ENCODE measurements around the gene IPCEF1.

IPCEF1 gene

DNA sequence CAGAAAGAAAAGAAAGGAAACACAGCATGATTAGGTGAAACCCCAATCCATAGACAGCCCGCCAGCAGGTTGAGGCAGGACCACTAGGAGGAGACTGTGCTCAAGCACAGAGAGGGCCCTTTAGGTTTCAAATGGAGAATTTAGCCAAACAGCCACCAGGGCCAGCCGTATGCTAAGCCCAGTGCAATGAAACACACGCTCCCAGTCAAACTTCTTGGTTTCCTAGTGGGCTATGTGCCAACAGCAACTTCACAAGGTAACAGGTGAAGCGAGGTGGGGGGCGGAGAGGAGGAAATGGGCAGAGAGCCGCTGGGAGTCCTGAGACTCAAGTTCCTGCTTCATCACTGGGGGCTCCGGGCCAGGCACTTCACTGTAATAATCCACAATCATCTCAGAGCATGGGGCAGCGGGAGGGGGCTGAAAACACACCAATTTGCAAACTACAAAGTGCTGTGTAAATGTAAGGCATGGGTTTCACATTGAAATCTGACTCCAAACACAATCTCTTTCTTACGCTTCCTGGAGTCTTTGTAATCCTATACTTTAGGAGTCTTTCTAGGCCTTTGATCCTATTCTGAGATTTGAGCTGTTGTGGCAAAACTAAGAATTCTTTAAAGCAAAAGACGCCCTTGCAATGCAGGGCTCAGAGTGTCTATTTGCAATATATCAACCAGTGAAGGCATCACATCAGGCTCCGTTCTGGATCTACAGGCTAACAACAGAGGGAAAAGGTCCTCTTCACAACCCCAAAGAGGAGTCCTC, 200.3 kb downstream of the IPCEF1 start:
- ATAC-seq: peak; percentile 98
- TF ChIP-seq ZNF565 (CRISPR knock-in tag; conservative IDR thresholded peaks at IDR 0.05; ENCODE audit: low read depth): no peak
- no peak for TF ChIP-seq ZFP3 (CRISPR knock-in tag; IDR thresholded peaks at IDR 0.05)
- TF ChIP-seq, protein P1, sequence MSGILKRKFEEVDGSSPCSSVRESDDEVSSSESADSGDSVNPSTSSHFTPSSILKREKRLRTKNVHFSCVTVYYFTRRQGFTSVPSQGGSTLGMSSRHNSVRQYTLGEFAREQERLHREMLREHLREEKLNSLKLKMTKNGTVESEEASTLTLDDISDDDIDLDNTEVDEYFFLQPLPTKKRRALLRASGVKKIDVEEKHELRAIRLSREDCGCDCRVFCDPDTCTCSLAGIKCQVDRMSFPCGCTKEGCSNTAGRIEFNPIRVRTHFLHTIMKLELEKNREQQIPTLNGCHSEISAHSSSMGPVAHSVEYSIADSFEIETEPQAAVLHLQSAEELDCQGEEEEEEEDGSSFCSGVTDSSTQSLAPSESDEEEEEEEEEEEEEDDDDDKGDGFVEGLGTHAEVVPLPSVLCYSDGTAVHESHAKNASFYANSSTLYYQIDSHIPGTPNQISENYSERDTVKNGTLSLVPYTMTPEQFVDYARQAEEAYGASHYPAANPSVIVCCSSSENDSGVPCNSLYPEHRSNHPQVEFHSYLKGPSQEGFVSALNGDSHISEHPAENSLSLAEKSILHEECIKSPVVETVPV (CRISPR knock-in tag; IDR thresholded peaks at IDR 0.05): no peak
- TF ChIP-seq ZFP30 (CRISPR knock-in tag; IDR thresholded peaks at IDR 0.05): no peak
- TF ChIP-seq ZNF70 (CRISPR knock-in tag; IDR thresholded peaks at IDR 0.05): no peak
- TF ChIP-seq ARNTL (CRISPR knock-in tag; IDR thresholded peaks at IDR 0.05; ENCODE audit: borderline replicate concordance, low read depth): no peak
- no peak for TF ChIP-seq TOX (CRISPR knock-in tag; IDR thresholded peaks at IDR 0.05; ENCODE audit: borderline replicate concordance)
- TF ChIP-seq TCF4 (CRISPR knock-in tag; IDR thresholded peaks at IDR 0.05; ENCODE audit: borderline replicate concordance): no peak
- TF ChIP-seq, protein P2, sequence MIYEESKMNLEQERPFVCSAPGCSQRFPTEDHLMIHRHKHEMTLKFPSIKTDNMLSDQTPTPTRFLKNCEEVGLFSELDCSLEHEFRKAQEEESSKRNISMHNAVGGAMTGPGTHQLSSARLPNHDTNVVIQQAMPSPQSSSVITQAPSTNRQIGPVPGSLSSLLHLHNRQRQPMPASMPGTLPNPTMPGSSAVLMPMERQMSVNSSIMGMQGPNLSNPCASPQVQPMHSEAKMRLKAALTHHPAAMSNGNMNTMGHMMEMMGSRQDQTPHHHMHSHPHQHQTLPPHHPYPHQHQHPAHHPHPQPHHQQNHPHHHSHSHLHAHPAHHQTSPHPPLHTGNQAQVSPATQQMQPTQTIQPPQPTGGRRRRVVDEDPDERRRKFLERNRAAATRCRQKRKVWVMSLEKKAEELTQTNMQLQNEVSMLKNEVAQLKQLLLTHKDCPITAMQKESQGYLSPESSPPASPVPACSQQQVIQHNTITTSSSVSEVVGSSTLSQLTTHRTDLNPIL (CRISPR knock-in tag; IDR thresholded peaks at IDR 0.05; ENCODE audit: low read depth): no peak
- TF ChIP-seq ZNF8 (CRISPR knock-in tag; IDR thresholded peaks at IDR 0.05): no peak
- TF ChIP-seq ZC3H10 (CRISPR knock-in tag; IDR thresholded peaks at IDR 0.05): no peak
- TF ChIP-seq OSR1 (CRISPR knock-in tag; IDR thresholded peaks at IDR 0.05): no peak
- TF ChIP-seq, protein P3, sequence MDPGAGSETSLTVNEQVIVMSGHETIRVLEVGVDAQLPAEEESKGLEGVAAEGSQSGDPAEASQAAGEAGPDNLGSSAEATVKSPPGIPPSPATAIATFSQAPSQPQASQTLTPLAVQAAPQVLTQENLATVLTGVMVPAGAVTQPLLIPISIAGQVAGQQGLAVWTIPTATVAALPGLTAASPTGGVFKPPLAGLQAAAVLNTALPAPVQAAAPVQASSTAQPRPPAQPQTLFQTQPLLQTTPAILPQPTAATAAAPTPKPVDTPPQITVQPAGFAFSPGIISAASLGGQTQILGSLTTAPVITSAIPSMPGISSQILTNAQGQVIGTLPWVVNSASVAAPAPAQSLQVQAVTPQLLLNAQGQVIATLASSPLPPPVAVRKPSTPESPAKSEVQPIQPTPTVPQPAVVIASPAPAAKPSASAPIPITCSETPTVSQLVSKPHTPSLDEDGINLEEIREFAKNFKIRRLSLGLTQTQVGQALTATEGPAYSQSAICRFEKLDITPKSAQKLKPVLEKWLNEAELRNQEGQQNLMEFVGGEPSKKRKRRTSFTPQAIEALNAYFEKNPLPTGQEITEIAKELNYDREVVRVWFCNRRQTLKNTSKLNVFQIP (CRISPR knock-in tag; IDR thresholded peaks at IDR 0.05; ENCODE audit: borderline replicate concordance, low read depth): no peak
- TF ChIP-seq CSDC2 (CRISPR knock-in tag; IDR thresholded peaks at IDR 0.05): no peak
- TF ChIP-seq BACH2 (CRISPR knock-in tag; IDR thresholded peaks at IDR 0.05; ENCODE audit: borderline replicate concordance): no peak
- TF ChIP-seq, protein P4, sequence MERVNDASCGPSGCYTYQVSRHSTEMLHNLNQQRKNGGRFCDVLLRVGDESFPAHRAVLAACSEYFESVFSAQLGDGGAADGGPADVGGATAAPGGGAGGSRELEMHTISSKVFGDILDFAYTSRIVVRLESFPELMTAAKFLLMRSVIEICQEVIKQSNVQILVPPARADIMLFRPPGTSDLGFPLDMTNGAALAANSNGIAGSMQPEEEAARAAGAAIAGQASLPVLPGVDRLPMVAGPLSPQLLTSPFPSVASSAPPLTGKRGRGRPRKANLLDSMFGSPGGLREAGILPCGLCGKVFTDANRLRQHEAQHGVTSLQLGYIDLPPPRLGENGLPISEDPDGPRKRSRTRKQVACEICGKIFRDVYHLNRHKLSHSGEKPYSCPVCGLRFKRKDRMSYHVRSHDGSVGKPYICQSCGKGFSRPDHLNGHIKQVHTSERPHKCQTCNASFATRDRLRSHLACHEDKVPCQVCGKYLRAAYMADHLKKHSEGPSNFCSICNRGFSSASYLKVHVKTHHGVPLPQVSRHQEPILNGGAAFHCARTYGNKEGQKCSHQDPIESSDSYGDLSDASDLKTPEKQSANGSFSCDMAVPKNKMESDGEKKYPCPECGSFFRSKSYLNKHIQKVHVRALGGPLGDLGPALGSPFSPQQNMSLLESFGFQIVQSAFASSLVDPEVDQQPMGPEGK (CRISPR knock-in tag; IDR thresholded peaks at IDR 0.05; ENCODE audit: borderline replicate concordance): no peak
- no peak for TF ChIP-seq ESRRG (CRISPR knock-in tag; IDR thresholded peaks at IDR 0.05)
- no peak for TF ChIP-seq SNAI2 (CRISPR knock-in tag; IDR thresholded peaks at IDR 0.05)

DNA sequence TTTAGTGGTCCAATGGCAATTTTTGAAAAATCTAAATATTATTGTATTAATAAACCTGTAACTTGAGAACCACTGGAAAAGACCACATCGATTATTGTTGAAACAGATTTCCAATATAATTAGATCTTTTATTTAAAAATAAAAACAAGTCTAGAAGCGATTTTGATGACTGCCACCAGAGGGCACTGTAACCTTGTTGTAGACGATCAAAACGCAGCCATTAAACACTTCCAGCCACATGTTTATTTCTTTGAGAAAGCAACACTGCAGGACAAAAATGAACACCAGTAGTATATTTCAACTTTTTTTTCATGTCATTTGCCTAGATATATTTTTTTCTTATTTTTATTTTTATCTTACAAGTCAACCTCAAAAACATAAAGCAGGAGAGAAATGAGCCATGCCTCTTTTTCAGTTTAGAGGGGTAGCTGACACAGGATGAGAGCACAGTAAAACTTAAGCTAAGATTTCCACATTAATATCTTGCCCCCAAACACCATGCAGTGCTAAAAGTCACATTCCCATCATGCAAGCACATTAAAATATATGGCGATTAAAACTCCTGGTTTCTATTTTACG, 202.1 kb downstream of the IPCEF1 start:
- TF ChIP-seq ZFP3 (CRISPR knock-in tag; IDR thresholded peaks at IDR 0.05): no peak
- TF ChIP-seq, protein P2 (CRISPR knock-in tag; IDR thresholded peaks at IDR 0.05; ENCODE audit: low read depth): no peak
- no peak for TF ChIP-seq RARB (CRISPR knock-in tag; IDR thresholded peaks at IDR 0.05)
- no peak for TF ChIP-seq ZFP30 (CRISPR knock-in tag; IDR thresholded peaks at IDR 0.05)
- TF ChIP-seq ZNF70 (CRISPR knock-in tag; IDR thresholded peaks at IDR 0.05): no peak
- TF ChIP-seq ARNTL (CRISPR knock-in tag; IDR thresholded peaks at IDR 0.05; ENCODE audit: borderline replicate concordance, low read depth): no peak
- TF ChIP-seq, protein P3 (CRISPR knock-in tag; IDR thresholded peaks at IDR 0.05; ENCODE audit: borderline replicate concordance, low read depth): no peak
- TF ChIP-seq ZNF8 (CRISPR knock-in tag; IDR thresholded peaks at IDR 0.05): no peak
- no peak for TF ChIP-seq TOX (CRISPR knock-in tag; IDR thresholded peaks at IDR 0.05; ENCODE audit: borderline replicate concordance)
- no peak for TF ChIP-seq ESRRG (CRISPR knock-in tag; IDR thresholded peaks at IDR 0.05)
- no peak for TF ChIP-seq BACH2 (CRISPR knock-in tag; IDR thresholded peaks at IDR 0.05; ENCODE audit: borderline replicate concordance)

More for the DNA sequence above, 202.1 kb downstream of the IPCEF1 start:
- peak; percentile 48; the same call in 2 of the 3 replicates for ATAC-seq
